GM10266 (cell line): ENCODE results near the gene ALDH1L2.
"Not testable (repeated sequence)": the region's sequence is repeated elsewhere in the genome, so short reads cannot be mapped to it uniquely, and the experiment has no call there.

Source experiments
- DNase-seq: peaks from one replicate; pipeline ENCODE4 v3.0.0; 2012; ENCODE audit errors: extremely low spot score
- TF ChIP-seq, protein P1 (sequence below): IDR thresholded peaks from 2 replicates; pipeline ENCODE4 v1.5.1; 2012; ENCODE audit warnings: mild to moderate bottlenecking, low read depth; ENCODE audit not compliant: control insufficient read depth, insufficient read depth; ENCODE audit errors: missing control alignments

The ALDH1L2 gene

DNA sequence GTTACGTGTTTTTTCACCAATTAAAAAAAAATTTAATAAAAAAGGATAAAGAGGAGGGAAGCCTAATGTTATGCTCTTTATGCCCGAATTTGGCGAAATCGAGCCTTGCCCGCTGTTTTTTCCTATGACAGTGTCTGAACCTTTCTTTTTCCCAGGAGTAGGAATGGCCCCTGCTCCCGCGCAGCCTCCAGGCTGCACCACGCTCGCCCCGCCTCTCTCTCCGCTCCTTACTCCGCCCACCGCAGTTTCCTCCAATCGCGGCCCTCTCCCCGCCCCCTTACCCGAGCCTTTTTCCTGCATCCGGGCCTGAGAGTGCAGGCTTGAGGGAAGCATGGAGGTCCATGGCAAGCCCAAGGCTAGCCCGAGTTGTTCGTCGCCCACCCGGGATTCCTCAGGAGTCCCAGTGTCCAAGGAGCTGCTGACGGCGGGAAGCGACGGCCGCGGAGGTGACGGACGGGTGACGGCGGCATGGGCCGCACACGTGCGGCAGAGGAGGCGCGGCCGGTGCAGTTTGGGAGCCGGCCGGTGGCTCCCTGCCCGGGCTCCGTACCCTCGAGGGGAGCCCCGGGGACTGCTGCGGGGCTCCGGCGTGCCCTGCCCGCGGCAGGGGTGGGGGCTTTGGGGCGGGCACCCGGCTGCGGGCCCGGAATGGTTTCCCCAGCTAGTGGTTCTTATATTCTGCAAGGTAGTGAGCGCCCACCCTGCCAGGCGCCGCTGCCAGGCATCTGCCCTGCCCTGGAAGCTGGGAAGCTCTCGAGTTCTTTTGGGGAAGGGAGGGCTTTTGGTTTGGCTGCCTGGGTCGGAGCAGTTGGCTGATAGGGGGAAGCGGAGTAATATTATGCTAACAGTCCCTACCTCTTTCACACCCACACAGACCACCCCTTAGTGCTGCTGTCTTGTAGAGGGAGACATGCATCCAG, 98.0 kb downstream of the ALDH1L2 start, which contains the start of gene NOPCHAP1:
Gene NOPCHAP1 (plus strand): TSS at position 295 of the 920 bp plus-strand sequence. CDS start 37 bp downstream, at position 332.
- peak; percentile 91 for DNase-seq
- TF ChIP-seq, protein P1, sequence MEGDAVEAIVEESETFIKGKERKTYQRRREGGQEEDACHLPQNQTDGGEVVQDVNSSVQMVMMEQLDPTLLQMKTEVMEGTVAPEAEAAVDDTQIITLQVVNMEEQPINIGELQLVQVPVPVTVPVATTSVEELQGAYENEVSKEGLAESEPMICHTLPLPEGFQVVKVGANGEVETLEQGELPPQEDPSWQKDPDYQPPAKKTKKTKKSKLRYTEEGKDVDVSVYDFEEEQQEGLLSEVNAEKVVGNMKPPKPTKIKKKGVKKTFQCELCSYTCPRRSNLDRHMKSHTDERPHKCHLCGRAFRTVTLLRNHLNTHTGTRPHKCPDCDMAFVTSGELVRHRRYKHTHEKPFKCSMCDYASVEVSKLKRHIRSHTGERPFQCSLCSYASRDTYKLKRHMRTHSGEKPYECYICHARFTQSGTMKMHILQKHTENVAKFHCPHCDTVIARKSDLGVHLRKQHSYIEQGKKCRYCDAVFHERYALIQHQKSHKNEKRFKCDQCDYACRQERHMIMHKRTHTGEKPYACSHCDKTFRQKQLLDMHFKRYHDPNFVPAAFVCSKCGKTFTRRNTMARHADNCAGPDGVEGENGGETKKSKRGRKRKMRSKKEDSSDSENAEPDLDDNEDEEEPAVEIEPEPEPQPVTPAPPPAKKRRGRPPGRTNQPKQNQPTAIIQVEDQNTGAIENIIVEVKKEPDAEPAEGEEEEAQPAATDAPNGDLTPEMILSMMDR = no peak

DNA sequence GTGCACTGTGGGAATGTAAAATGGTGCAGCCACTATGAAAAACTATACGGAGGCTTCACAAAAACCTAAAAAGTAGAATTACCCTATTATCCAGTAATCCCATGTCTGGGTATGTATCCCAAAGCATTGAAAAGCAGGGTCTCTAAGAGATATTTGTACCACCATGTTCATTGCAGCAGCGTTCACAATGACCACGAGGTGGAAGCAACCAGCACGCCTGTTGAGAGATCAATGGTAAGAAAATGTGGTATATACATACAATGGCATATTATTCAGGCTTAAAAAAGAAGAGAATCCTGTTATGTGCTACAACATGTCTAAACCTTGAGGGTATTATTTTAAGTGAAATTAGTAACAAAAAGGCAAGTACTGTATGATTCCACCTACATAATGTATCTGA, 99.1 kb downstream of the ALDH1L2 start:
- TF ChIP-seq, protein P1 = no peak
- no peak for DNase-seq

DNA sequence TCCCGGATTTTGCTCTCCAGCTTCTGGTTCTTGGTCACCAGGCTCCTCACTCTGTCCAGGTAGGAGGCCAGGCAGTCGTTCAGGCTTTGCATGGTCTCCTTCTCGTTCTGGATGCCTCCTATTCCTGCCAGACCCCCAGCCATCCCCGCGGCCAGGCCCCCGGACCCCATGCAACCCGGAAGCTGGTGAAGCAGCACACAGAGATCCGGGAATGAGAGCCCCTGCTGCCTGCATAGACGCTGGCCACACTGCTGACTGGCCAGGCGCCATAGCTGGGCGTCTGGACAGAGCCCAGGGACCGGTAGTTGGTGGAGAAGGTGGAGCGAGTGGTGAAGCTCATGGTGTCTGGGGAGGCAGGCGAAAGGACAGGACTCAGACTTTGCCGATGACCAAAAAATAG, 106.6 kb downstream of the ALDH1L2 start:
- DNase-seq = not testable (repeated sequence)

DNA sequence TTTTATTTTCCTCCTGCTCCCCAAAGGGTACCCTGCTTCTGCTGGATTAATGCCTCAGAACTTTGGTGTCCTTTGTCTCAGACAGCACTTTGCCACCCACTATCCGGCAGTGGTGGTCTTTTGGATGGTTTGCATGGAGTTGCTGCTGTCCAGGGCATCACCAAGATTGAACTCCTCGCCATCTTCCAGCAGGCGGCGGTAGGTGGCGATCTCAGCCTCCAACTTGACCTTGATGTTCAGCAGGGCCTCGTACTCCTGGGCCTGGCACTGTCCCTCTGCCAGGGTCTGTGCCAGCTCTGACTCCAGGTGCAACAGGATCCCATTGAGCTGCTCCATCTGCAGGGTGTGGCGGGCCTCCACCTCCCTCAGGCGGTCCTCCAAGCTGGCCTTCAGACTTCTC, 107.6 kb downstream of the ALDH1L2 start:
- no peak for DNase-seq
- TF ChIP-seq, protein P1 = no peak

DNA sequence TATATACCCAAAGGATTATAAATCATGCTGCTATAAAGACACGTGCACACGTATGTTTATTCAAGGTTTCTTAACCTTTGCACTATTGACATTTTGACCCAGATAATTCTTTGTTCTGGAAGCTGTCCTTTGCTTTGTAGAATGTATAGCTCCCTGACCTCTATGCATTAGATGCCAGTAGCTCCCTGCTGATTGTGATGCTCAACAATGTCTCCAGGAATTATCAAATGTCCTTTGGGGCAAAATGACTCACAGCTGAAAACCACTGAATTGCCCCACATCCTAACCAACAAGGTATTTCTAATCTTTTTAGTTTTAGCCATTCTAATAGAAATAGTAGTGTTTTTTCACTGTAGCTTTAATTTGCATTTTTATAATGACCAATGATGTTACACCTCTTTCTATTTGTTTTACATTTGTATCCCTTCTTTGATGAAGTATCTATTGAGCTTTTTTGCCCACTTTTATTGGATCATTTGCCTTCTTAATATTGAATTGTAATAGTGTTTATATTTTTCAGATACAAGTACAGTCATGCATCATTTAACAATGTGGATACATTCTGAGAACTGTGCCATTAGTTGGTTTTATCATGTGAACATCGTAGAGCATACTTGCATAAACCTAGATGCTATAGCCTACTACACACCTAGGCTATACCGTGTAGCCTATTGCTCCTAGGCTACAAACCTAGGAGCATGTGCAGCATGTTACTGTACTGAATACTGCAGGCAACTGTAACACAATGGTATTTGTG, 108.5 kb downstream of the ALDH1L2 start:
- DNase-seq = no peak

DNA sequence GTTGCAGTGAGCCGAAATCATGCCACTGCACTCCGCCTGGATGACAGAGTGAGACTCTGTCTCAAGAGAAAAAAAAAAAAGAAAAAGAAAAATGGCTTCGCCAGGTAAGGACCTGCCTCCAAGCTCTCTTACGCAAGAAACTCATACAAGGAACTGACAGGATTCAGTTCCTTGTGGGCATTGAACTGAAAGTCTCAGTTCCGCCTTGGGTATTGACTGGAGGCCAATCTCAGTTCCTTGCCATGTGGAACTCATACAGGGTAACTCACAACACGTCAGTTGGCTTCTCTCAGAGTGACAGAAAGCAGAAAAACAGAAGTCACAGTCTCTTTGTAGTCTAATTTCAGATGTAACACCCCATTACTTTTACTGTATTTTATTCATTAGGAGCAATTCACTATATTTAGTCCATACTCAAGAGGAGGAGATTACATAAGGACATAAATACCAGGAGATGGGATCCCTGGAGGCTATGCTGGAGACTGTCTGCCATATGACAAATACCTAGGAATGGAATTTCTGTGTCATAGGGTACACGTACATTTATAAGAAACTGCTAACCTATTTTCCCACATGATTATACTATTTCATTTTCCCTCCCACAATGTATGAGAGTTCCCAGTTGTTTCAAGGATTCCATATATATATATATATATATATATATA, 109.5 kb downstream of the ALDH1L2 start:
- TF ChIP-seq, protein P1 = no peak
- DNase-seq = peak; percentile 47

More for the DNA sequence above, 108.5 kb downstream of the ALDH1L2 start:
- TF ChIP-seq, protein P1 = no peak

DNA sequence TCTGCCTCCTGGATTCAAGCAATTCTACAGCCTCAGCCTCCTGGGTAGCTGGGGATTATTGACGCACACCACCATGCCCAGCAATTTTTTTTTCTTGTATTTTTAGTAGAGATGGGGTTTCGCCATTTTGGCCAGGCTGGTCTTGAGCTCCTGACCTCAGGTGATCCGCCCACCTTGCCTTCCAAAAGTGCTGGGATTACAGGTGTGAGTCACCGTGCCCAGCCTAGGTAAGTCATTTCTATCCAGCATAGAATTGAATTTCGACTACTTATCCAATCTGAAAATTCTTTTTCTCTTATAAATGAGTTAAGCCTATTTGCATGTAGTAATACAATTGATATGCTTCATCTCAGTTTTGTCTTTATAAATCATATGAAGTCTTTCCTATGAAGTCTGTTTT, 111.0 kb downstream of the ALDH1L2 start:
- DNase-seq = no peak
- TF ChIP-seq, protein P1 = no peak
